ENCODE data around the gene PNPLA7.

GRCh38 chr9:137459601-137460362 is 90.4 kb downstream of the PNPLA7 start:
- TF ChIP-seq CTCF (IDR thresholded peaks at IDR 0.05), result no peak
- no peak for TF ChIP-seq POLR2A (IDR thresholded peaks at IDR 0.05)

Data from stomach (tissue), 4 donors.